Stimulated activated CD8-positive, alpha-beta memory T cell treated with anti-CD3 and anti-CD28 coated beads, Interleukin-4, amount 100 ng/mL, for 4 hours (primary cell): ENCODE measurements around the gene MAN2B1.
"Not testable (repeated sequence)": the region's sequence is repeated elsewhere in the genome, so short reads cannot be mapped to it uniquely, and the experiment has no call there.

Source experiments
- DNase-seq, 2 donors: peaks; one replicate each; pipeline ENCODE4 v3.0.0-alpha.2; 2020; ENCODE audit warnings: low read depth in 2 of 2, low spot score in 1 of 2

The MAN2B1 gene

GRCh38 chr19:12666265-12667048, at the start of gene MAN2B1, which contains the start of gene WDR83:
Gene MAN2B1 (minus strand): TSS chr19:12666742. CDS start chr19:12666701, 41 bp downstream.
Gene WDR83 (plus strand): TSS chr19:12666807. CDS start chr19:12669791, 2,984 bp downstream.
- peak; percentile 38 to 71 for DNase-seq

- DNase-seq, result no peak
Observed at GRCh38 chr19:12715929-12716328, 49.4 kb upstream of the MAN2B1 start.

GRCh38 chr19:12715102-12715501, 48.6 kb upstream of the MAN2B1 start:
- no peak for DNase-seq

- DNase-seq, result not testable (repeated sequence)
Observed at GRCh38 chr19:12713304-12713703, 46.8 kb upstream of the MAN2B1 start.

- DNase-seq, result not testable (repeated sequence)
Observed at GRCh38 chr19:12712077-12712476, 45.5 kb upstream of the MAN2B1 start.

- no peak for DNase-seq
Observed at GRCh38 chr19:12711187-12711586, 44.6 kb upstream of the MAN2B1 start.

GRCh38 chr19:12708641-12709040, 42.1 kb upstream of the MAN2B1 start:
- no peak for DNase-seq

- no peak for DNase-seq
Observed at GRCh38 chr19:12706332-12706718, 39.8 kb upstream of the MAN2B1 start.

- no peak for DNase-seq
Observed at GRCh38 chr19:12705654-12706331, 39.3 kb upstream of the MAN2B1 start.

GRCh38 chr19:12705169-12705568, 38.6 kb upstream of the MAN2B1 start:
- DNase-seq, result no peak

- no peak for DNase-seq
Observed at GRCh38 chr19:12703046-12703445, 36.5 kb upstream of the MAN2B1 start.

- DNase-seq, result no peak
Observed at GRCh38 chr19:12701596-12702282, 35.2 kb upstream of the MAN2B1 start.

- no peak for DNase-seq
Observed at GRCh38 chr19:12698138-12698537, 31.6 kb upstream of the MAN2B1 start.

- DNase-seq, result not testable (repeated sequence)
Observed at GRCh38 chr19:12697425-12697824, 30.9 kb upstream of the MAN2B1 start.

- peak; percentile 95 to 99 for DNase-seq
Observed at GRCh38 chr19:12696366-12697335, 30.1 kb upstream of the MAN2B1 start, which contains the start of gene FBXW9. Gene FBXW9 (minus strand): TSS chr19:12696631. CDS start chr19:12696581, 50 bp downstream.

- DNase-seq, result no peak
Observed at GRCh38 chr19:12695997-12696365, 29.4 kb upstream of the MAN2B1 start.

- no peak for DNase-seq
Observed at GRCh38 chr19:12695514-12695913, 29.0 kb upstream of the MAN2B1 start.

GRCh38 chr19:12695096-12695495, 28.6 kb upstream of the MAN2B1 start:
- no peak for DNase-seq

GRCh38 chr19:12694641-12695040, 28.1 kb upstream of the MAN2B1 start:
- no peak for DNase-seq

GRCh38 chr19:12692960-12693359, 26.4 kb upstream of the MAN2B1 start:
- DNase-seq, result no peak
